Subcutaneous adipose tissue (tissue), 4 donors: ENCODE data around the gene TAF11L7. TPM values are rescaled to one million over a fixed set of nuclear protein-coding genes. Genes with fewer than 3 reads are reported as not detected.
"Not testable (repeated sequence)": the region's sequence is repeated elsewhere in the genome, so short reads cannot be mapped to it uniquely, and the experiment has no call there.

Experiments used
- total RNA-seq, 4 donors: library from RNA; depleted of rRNA; stranded (reverse); fragments of >200 nt; gene quantifications; one replicate each; pipeline ENCODE4 v1.1.0, GENCODE V29; 2016
- TF ChIP-seq, protein P1 (sequence below): fragments of 450-650 bp; IDR thresholded peaks from one replicate; pipeline ENCODE4 v1.5.1; 2016; ENCODE audit warnings: low read depth, mild to moderate bottlenecking, control low read depth, antibody characterized with exemption, moderate library complexity

The TAF11L7 gene
- total RNA-seq = not detected

GRCh38 chr5:17585658-17586057 is at the start of gene TAF11L7:
TAF11L7 (minus strand) TSS chr5:17585758.
- TF ChIP-seq, protein P1, sequence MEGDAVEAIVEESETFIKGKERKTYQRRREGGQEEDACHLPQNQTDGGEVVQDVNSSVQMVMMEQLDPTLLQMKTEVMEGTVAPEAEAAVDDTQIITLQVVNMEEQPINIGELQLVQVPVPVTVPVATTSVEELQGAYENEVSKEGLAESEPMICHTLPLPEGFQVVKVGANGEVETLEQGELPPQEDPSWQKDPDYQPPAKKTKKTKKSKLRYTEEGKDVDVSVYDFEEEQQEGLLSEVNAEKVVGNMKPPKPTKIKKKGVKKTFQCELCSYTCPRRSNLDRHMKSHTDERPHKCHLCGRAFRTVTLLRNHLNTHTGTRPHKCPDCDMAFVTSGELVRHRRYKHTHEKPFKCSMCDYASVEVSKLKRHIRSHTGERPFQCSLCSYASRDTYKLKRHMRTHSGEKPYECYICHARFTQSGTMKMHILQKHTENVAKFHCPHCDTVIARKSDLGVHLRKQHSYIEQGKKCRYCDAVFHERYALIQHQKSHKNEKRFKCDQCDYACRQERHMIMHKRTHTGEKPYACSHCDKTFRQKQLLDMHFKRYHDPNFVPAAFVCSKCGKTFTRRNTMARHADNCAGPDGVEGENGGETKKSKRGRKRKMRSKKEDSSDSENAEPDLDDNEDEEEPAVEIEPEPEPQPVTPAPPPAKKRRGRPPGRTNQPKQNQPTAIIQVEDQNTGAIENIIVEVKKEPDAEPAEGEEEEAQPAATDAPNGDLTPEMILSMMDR = not testable (repeated sequence)

DNA sequence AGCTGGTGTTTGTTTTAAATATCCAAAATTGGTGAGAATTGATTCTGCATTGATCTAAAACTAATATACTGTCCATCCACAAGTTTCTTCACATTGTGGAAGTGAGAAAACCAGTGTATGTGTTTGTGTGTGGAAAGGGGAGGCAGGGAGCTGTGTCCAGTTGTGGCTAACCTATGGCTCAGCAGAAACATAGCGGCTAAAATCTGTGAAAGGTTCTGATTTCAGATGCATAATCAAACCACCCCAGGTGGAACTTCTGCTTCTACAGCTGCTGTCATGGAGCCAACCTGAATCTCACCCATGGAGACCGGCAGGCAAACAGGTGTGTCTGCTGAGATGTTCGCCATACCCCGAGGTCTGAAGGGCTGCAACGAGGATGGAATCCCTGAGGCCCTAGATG is 48.6 kb upstream of the TAF11L7 start, which contains the start of gene TAF11L14:
Gene TAF11L14, plus strand, starts transcription at position 301 of the 400 bp plus-strand sequence.
- TF ChIP-seq, protein P1 = no peak

GRCh38 chr5:17631788-17632187 is 46.2 kb upstream of the TAF11L7 start, which contains the start of gene TAF11L13:
TAF11L13 (plus strand) TSS chr5:17632088.
- TF ChIP-seq, protein P1 = not testable (repeated sequence)

DNA sequence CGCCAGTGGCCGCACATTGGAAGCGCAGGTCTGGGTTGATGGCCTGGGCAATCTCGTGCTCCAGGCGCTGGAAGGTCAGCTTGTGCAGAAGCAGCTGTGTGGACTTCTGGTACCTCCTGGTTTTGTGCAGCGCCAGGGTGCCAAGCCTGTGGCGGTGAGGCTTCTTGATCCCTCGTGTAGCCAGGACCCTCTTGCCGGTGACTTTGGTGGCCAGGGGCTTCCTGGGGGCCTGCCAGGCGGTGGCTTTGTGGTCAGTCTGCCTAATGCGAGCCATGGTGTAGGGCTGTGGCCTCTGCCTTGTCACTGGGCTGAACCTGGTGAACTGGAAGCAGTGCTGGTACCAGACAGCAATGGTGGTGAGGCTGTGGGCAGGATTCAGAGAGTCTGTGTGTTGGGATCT is 40.1 kb upstream of the TAF11L7 start:
- TF ChIP-seq, protein P1 = no peak

DNA sequence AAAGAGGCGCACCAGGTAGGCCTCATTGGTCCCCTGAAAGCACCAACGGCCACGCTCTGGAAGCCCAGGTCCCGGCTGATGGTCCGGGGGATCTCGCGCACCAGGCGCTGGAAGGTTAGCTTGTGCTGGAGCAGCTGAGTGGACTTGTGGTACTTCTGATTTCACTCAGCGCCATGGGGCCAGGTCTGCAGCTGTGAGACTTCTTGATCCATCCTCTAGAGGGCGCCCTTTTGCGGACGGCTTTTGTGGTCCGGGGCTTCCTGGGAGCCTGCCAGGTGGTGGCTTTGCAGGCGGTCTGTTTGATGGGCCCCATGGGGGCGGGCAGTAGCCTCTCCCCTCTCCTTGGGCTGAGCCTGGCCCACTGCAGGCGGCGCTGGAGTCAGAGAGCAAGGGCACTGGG is 35.1 kb upstream of the TAF11L7 start:
- TF ChIP-seq, protein P1 = no peak

GRCh38 chr5:17619354-17619753 is 33.8 kb upstream of the TAF11L7 start:
- TF ChIP-seq, protein P1 = no peak

DNA sequence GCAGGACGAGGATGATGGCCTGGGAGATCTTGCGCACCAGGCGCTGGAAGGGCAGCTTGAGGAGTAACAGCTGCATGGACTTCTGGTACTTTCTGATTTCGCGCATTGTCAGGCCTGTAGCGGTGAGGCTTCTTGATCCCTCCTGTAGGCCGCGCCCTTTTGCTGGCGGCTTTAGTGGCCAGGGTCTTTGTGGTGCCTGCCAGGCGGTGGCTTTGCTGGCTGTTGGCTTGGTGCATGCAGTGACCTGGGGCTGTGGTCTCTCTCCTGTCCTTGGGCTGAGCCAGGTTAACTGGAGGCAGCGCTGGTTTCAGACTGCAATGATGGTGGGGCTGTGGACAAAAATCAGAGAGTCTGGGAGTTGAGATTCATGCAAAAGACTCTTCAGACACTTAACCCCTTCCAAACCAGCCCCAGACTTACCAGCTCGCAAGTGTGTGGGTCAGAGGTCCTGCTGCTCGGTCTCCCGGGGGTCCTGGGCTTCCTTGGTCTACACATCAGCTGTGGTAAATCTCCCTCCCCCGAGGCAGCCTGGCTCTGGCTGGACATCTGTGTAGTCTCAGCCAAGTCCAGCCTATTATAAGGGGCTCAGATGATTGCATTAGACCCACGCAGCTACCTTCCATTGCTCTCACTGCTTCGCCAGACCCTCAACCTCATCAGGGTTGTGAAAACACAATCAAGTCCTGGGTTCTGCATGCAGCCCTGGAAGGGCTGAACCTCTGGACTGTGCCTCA is 29.5 kb upstream of the TAF11L7 start:
- TF ChIP-seq, protein P1 = no peak
